ENCODE results near the gene FLII.

Gene FLII

DNA sequence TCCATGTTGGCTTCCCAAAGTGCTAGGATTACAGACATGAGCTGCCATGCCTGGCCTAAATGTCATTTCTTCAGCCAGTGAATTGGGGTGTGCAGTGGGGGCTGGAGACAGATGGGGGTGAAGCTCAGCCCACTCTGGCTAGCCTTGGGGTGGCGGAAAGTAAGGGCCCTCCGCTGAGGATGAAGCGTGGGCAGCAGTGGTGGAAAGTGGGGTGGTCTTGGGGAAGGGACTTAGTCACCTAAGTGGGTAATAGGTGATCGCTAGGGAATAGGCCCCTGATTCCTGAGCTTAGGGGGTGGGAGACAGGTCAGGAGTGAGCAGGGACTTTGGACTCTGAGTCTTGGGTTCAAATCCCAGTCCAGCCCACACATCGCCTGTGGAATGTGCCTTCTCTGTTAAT, 30.9 kb downstream of the FLII start:
- no peak overlapping the region for H3K4me3 ChIP-seq (replicated peaks; ENCODE audit: low read depth, low read length)
- DNase-seq (ENCODE audit: extremely low read depth, insufficient read length): no peak
- TF ChIP-seq CTCF (IDR thresholded peaks at IDR 0.05; ENCODE audit: insufficient read depth, low read length, poor library complexity, severe bottlenecking): no peak

DNA sequence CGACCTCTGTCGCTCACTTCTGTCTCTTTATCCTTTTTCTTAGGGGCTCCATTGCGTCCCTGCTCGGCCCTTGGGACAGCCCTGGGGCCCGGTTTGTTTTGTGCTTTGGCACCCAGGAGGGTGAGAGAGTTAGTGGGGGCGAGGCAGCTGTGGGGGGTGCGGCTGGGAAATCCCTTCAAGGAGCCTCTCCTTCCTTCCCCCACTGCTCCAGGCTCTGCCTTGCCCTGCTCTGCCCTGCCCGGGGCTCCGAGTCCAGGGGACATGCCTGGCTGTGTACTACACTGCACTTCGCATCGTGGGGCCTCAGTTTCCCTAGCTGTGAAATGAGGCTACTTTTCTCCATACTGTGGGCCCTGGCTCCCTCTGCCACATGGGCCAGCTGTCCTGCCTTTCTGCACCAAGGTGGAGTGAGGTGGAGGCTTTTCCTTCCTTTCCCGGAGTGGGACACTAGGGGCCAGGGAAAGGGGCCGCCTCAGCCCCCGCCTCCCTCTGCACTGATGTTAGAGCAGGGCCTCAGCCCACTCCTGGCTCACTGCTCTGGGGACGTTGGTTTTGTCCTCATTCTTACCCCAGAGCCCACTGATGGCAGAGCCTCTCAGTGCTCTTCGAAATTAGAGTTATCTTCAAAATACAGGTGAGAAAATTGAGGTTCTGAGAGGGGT, 32.1 kb downstream of the FLII start:
- Histone ChIP-seq H3K36me3 (ENCODE audit: control insufficient read depth, insufficient read depth, low read length) (no peaks in the 10 kb centered on the region), H3K4me3 (replicated peaks; ENCODE audit: low read depth, low read length) (peak overlapping the region; percentile 64), H3K27me3 (replicated peaks; ENCODE audit: control insufficient read depth, insufficient read depth, low read length) (no peaks in the 10 kb centered on the region; the same call in 1 of the 2 replicates)
- DNase-seq (ENCODE audit: extremely low read depth, insufficient read length): no peak
- no peak for TF ChIP-seq CTCF (IDR thresholded peaks at IDR 0.05; ENCODE audit: insufficient read depth, low read length, poor library complexity, severe bottlenecking)

More for the DNA sequence above, 30.9 kb downstream of the FLII start:
- H3K27me3 ChIP-seq (replicated peaks; ENCODE audit: control insufficient read depth, insufficient read depth, low read length): no peaks in the 10 kb centered on the region
- H3K36me3 ChIP-seq (ENCODE audit: control insufficient read depth, insufficient read depth, low read length): no peaks in the 10 kb centered on the region

- peak overlapping the region; percentile 64 for H3K4me3 ChIP-seq (replicated peaks; ENCODE audit: low read depth, low read length)
- H3K36me3 ChIP-seq (ENCODE audit: control insufficient read depth, insufficient read depth, low read length): no peaks in the 10 kb centered on the region
- no peak for DNase-seq (ENCODE audit: extremely low read depth, insufficient read length)
- H3K27me3 ChIP-seq (replicated peaks; ENCODE audit: control insufficient read depth, insufficient read depth, low read length): no peaks in the 10 kb centered on the region; the same call in 1 of the 2 replicates
- no peak for TF ChIP-seq CTCF (IDR thresholded peaks at IDR 0.05; ENCODE audit: insufficient read depth, low read length, poor library complexity, severe bottlenecking)
Observed at GRCh38 chr17:18225642-18226283, 32.8 kb downstream of the FLII start.

GRCh38 chr17:18225121-18225641, 33.4 kb downstream of the FLII start, which contains the start of gene LLGL1:
Gene LLGL1, plus strand, starts transcription at chr17:18225635. Its CDS starts 48 bp downstream, at chr17:18225683.
- TF ChIP-seq CTCF (IDR thresholded peaks at IDR 0.05; ENCODE audit: insufficient read depth, low read length, poor library complexity, severe bottlenecking): no peak
- Histone ChIP-seq H3K36me3 (ENCODE audit: control insufficient read depth, insufficient read depth, low read length) (no peaks in the 10 kb centered on the region), H3K4me3 (replicated peaks; ENCODE audit: low read depth, low read length) (peak within 1 kb of the TSS; percentile 64), H3K27me3 (replicated peaks; ENCODE audit: control insufficient read depth, insufficient read depth, low read length) (no peaks in the 10 kb centered on the region; the same call in 1 of the 2 replicates)
- peak; percentile 95 for DNase-seq (ENCODE audit: extremely low read depth, insufficient read length)

GRCh38 chr17:18224387-18225120, 34.0 kb downstream of the FLII start:
- peak overlapping the region; percentile 40; the same call in 1 of the 2 replicates for H3K4me3 ChIP-seq (replicated peaks; ENCODE audit: low read depth, low read length)
- no peaks in the 10 kb centered on the region; the same call in 1 of the 2 replicates for H3K27me3 ChIP-seq (replicated peaks; ENCODE audit: control insufficient read depth, insufficient read depth, low read length)
- H3K36me3 ChIP-seq (ENCODE audit: control insufficient read depth, insufficient read depth, low read length): no peaks in the 10 kb centered on the region
- no peak for DNase-seq (ENCODE audit: extremely low read depth, insufficient read length)
- TF ChIP-seq CTCF (IDR thresholded peaks at IDR 0.05; ENCODE audit: insufficient read depth, low read length, poor library complexity, severe bottlenecking): no peak

All from GM06990 (cell line).